ENCODE data around the gene INKA1.

DNA sequence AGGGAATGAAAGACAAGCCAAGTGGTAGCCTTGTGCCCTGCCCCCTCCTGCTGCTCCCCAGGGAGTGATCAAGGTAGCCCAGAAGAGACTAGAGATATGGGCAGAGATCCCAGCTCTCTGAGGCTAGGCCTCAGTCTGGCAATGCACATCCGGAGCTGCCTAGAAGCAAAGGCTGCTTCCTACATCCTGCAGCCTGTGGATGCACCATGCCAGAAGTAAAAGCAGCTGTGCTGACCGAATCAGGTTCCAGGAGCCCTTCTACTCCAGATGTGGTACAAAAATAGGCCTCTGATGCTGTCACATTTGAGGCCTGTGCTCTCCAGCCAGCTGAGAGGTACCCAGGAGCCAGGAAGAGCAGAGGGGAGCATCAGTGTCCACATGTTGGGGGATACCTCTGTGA lies 37.3 kb downstream of the INKA1 start:
- TF ChIP-seq, protein P1, sequence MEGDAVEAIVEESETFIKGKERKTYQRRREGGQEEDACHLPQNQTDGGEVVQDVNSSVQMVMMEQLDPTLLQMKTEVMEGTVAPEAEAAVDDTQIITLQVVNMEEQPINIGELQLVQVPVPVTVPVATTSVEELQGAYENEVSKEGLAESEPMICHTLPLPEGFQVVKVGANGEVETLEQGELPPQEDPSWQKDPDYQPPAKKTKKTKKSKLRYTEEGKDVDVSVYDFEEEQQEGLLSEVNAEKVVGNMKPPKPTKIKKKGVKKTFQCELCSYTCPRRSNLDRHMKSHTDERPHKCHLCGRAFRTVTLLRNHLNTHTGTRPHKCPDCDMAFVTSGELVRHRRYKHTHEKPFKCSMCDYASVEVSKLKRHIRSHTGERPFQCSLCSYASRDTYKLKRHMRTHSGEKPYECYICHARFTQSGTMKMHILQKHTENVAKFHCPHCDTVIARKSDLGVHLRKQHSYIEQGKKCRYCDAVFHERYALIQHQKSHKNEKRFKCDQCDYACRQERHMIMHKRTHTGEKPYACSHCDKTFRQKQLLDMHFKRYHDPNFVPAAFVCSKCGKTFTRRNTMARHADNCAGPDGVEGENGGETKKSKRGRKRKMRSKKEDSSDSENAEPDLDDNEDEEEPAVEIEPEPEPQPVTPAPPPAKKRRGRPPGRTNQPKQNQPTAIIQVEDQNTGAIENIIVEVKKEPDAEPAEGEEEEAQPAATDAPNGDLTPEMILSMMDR (IDR thresholded peaks at IDR 0.05), result no peak
- no peak for TF ChIP-seq POLR2A (IDR thresholded peaks at IDR 0.05)

All from tibial nerve (tissue), 3 donors.